Activated B cell treated with CpG ODN at 0.5 μM for 24 hours (primary cell): ENCODE measurements around the gene PDE4B. TPM values are rescaled to one million over a fixed set of nuclear protein-coding genes. Genes with fewer than 3 reads are reported as not detected.

Experiments used
- ATAC-seq: fragments of 200-7000 bp; cut with Tn5 transposase; one replicate; pipeline ENCODE4 v1.10.0; 2021; ENCODE audit warnings: low read depth, mild to moderate bottlenecking, moderate library complexity
- CTCF ChIA-PET: fragments of 350-600 bp; sonication (Branson Sonifier 250); formaldehyde crosslinking; loops from one replicate; lab custom pipeline; 2021; ENCODE audit warnings: antibody characterized with exemption; lab: Charles Lee
- POLR2A ChIA-PET: fragments of 350-600 bp; sonication (Branson Sonifier 250); formaldehyde crosslinking; loops from one replicate; lab custom pipeline; 2021; ENCODE audit warnings: antibody characterized with exemption; lab: Charles Lee
- DNase-seq: peaks from one replicate; pipeline ENCODE4 v3.0.0; 2022
- H3K27ac Mint-ChIP-seq: one replicate; pipeline ENCODE4 v1.8.0; 2020; ENCODE audit warnings: mixed read lengths
- H3K27me3 Mint-ChIP-seq: one replicate; pipeline ENCODE4 v1.8.0; 2021; ENCODE audit warnings: mixed read lengths
- H3K36me3 Mint-ChIP-seq: one replicate; pipeline ENCODE4 v1.8.0; 2021; ENCODE audit warnings: low read depth, mixed read lengths
- H3K4me1 Mint-ChIP-seq: one replicate; pipeline ENCODE4 v1.8.0; 2021; ENCODE audit warnings: mixed read lengths
- H3K4me3 Mint-ChIP-seq: one replicate; pipeline ENCODE4 v1.8.0; 2020; ENCODE audit warnings: mild to moderate bottlenecking, mixed read lengths
- H3K9me3 Mint-ChIP-seq: one replicate; pipeline ENCODE4 v1.8.0; 2020; ENCODE audit warnings: mixed read lengths
- CTCF ChIP-seq: fragments of 200-600 bp; IDR thresholded peaks from one replicate; pipeline ENCODE4 v1.8.0; 2022; ENCODE audit warnings: antibody characterized with exemption, mild to moderate bottlenecking
- intact Hi-C: fragments of 100-400 bp; cut with micrococcal nuclease; formaldehyde crosslinking; loops from one replicate; pipeline ENCODE4 v1.15.1; 2024
- total RNA-seq: library from RNA; stranded (reverse); gene quantifications from 2 replicates; pipeline ENCODE4 v1.2.3, GENCODE V29; 2022

The PDE4B gene
- total RNA-seq, 1 donor from 2014 or later: 84.1 TPM

- DNase-seq (no peak), ATAC-seq (no peak)
- Mint-ChIP-seq H3K4me1 (no peaks in the 10 kb centered on the region), H3K27ac (no peak overlapping the region), H3K27me3 (peaks cover 11% of the 10 kb centered on the region), H3K4me3 (no peak overlapping the region), H3K36me3 (no peaks in the 10 kb centered on the region), H3K9me3 (no peaks in the 10 kb centered on the region)
- intact Hi-C loops: no loop called here
- TF ChIP-seq CTCF: no peak
- ChIA-PET CTCF (no interaction called here), POLR2A (no interaction called here)
Observed at GRCh38 chr1:66213491-66213890, 420.8 kb downstream of the PDE4B start.

GRCh38 chr1:66214901-66215300 is 422.2 kb downstream of the PDE4B start:
- intact Hi-C loops: no loop called here
- TF ChIP-seq CTCF: no peak
- Mint-ChIP-seq H3K36me3 (no peaks in the 10 kb centered on the region), H3K27me3 (peaks cover 5% of the 10 kb centered on the region), H3K4me1 (no peaks in the 10 kb centered on the region), H3K4me3 (no peak overlapping the region), H3K9me3 (no peaks in the 10 kb centered on the region), H3K27ac (no peak overlapping the region)
- ATAC-seq: no peak
- no peak for DNase-seq
- ChIA-PET POLR2A (no interaction called here), CTCF (no interaction called here)

- no peak overlapping the region for H3K27ac Mint-ChIP-seq
- H3K9me3 Mint-ChIP-seq: no peaks in the 10 kb centered on the region
- ATAC-seq: no peak
- DNase-seq: no peak
- CTCF ChIA-PET: no interaction called here
- POLR2A ChIA-PET: no interaction called here
- no peak overlapping the region for H3K4me3 Mint-ChIP-seq
- H3K36me3 Mint-ChIP-seq: no peaks in the 10 kb centered on the region
- intact Hi-C loops: no loop called here
- H3K27me3 Mint-ChIP-seq: peaks cover 7% of the 10 kb centered on the region
- TF ChIP-seq CTCF: no peak
- no peaks in the 10 kb centered on the region for H3K4me1 Mint-ChIP-seq
Observed at GRCh38 chr1:66217021-66217420, 424.3 kb downstream of the PDE4B start.

- intact Hi-C loops: no loop called here
- no peak for DNase-seq
- ChIA-PET CTCF (no interaction called here), POLR2A (no interaction called here)
- H3K4me1 Mint-ChIP-seq: no peaks in the 10 kb centered on the region
- H3K36me3 Mint-ChIP-seq: no peaks in the 10 kb centered on the region
- no peak for ATAC-seq
- H3K4me3 Mint-ChIP-seq: no peak overlapping the region
- H3K27me3 Mint-ChIP-seq: peaks cover 5% of the 10 kb centered on the region
- TF ChIP-seq CTCF: no peak
- no peaks in the 10 kb centered on the region for H3K9me3 Mint-ChIP-seq
- no peak overlapping the region for H3K27ac Mint-ChIP-seq
Observed at GRCh38 chr1:66217561-66217960, 424.9 kb downstream of the PDE4B start.

- ChIA-PET POLR2A (no interaction called here), CTCF (no interaction called here)
- H3K4me3 Mint-ChIP-seq: no peak overlapping the region
- intact Hi-C loops: no loop called here
- peaks cover 13% of the 10 kb centered on the region for H3K27me3 Mint-ChIP-seq
- no peak for DNase-seq
- no peak overlapping the region for H3K27ac Mint-ChIP-seq
- ATAC-seq: no peak
- no peaks in the 10 kb centered on the region for H3K36me3 Mint-ChIP-seq
- TF ChIP-seq CTCF: no peak
- H3K4me1 Mint-ChIP-seq: no peaks in the 10 kb centered on the region
- H3K9me3 Mint-ChIP-seq: no peaks in the 10 kb centered on the region
Observed at GRCh38 chr1:66220477-66220876, 427.8 kb downstream of the PDE4B start.
